G401 (cell line): Measurements from ENCODE around the gene NEDD4L. TPM values are rescaled to one million over a fixed set of nuclear protein-coding genes. Genes with fewer than 3 reads are reported as not detected.
A peak's percentile ranks its signal among the peaks of the same experiment; 100 is the strongest.

Experiments
- DNase-seq: peaks from one replicate; pipeline ENCODE4 v3.0.0-alpha.2; 2015; ENCODE audit warnings: low spot score
- in situ Hi-C: cut with HindIII; loops from 2 replicates; pipeline ENCODE4 v1.10.0; 2016; ENCODE audit warnings: low sequenced_read_pairs, mixed read lengths
- total RNA-seq: library from RNA; depleted of rRNA; stranded (reverse); fragments of >200 nt; shearing (Covaris generic); gene quantifications from 2 replicates; pipeline ENCODE4 v1.2.3, GENCODE V29; 2014

Gene NEDD4L
- total RNA-seq, 1 experiment from 2014 or later = 0.37 TPM

DNA sequence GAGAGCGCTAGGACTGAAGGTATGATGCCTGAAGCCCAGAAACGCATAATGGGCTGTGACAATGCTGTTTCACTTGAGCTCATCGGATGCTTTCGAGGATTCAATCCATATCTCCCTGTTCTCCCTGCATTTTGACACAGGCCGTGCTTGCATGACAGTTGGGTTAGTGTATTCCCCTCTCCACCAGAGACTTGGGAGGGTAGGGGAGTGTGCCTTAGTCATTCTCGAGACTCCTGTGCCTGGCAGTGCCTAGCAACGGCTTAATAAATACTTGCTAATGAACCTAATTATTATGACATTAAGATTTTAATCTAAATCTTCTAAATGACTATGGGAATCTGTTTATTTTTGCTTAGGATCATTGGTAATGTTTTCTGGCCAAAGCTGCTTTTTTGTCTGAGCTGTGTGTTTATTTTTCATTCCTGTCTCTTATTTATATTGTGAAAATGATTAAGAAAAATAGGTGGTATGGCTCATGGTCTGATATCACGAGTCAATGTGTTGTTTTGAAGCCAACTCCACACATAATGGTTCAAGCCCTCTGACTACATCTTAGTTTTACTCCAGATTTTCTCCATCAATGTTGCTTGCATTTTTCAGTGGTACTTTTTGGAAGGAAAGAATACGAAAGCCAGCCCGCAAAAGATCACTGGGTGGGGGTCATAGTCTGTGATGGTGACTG lies 61.3 kb downstream of the NEDD4L start:
- in situ Hi-C loops = no loop called here
- DNase-seq = peak; percentile 15

DNA sequence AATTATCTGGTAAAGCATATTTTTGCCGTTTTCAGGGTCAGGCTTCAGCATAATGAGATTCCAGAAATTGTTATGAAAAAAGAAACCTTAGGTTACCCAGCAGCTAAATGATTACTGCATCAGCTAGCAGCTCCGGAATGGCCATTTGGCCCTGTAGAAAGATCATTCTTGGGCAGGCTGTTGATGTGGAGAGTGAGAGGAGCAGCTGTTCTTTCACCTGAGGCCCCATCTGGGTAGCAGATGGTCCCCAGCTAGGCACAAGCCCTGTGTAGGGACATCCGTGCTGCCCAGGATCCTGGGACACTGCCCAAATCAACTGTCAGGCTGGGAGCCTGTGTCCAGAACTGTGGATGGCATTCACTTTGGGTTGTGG lies 61.8 kb downstream of the NEDD4L start:
- in situ Hi-C loops = no loop called here
- peak; percentile 79 for DNase-seq

DNA sequence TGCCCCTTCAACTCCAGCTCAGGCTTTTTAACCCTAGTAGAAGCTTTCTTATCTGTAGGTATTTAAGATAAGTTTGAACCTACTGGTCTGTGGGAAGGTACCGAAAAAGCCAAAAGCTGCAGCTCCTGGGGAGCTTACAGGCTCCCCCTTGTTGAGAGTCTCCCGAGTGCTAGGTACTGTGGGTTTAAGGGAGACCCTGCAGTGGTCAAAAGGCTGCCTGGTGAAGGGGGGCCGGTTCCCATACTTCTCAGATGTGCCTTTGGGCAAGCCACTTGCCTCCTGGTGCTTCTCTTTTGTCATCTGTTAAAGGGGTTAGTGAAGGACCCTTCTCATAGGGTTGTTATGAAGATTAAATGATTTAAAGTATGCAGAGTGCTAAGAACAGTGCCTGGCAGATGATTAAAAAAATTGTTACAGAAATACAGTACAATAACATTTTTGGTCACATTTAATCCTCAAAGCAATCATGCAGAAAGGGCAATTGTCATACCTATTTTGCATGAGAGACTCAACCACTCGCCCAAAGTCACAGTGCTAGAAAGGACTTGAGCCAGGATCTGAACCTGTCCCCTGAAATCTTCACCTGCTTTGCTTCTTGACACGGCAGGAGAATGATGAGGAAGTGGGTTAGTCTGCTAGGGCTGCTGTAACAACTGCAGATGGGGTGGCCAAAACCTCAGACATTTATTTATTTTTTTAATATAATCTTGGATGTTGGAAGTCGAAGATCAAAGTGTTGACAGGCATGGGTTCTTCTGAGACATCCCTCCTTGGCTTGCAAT lies 62.5 kb downstream of the NEDD4L start:
- DNase-seq = no peak
- in situ Hi-C loops = no loop called here

DNA sequence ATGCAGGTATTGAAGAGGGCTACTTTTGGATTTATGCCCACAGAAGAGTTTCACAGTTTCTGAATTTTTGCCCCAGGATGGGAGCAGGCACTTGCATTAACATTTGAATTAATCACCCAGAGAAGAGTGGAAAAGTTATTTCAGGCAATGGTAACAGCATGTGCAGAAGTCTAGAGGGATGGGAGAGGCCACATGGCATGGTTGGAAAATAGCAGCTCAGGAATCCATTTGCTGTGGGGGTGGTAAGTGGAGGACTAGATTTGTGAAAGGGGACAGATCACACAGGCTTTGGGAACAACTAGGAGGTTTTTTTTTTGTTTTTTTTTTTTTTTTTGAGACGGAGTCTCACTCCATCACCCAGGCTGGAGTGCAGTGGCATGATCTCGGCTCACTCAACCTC lies 65.2 kb downstream of the NEDD4L start:
- in situ Hi-C loops = no loop called here
- DNase-seq = no peak

DNA sequence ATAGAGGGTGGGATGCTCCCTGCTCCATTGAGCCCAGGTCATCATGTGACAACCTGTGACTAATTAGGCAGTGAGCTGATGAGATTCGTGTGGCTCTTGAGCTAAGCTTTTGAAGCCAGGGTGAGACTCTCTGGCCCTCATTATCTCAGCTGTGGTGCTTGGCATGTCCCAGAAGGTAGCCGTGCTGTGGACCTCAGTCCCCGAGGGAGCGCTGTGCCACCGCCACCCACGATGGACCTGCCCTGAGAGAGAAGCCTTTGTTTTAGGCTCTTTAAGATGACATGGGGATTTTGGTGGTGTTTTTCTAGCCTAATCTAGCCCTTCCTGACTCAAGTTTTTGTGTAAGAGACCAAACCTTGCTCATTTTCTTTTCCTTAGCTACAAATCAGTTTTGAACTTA lies 66.4 kb downstream of the NEDD4L start:
- no peak for DNase-seq
- in situ Hi-C loops = no loop called here

DNA sequence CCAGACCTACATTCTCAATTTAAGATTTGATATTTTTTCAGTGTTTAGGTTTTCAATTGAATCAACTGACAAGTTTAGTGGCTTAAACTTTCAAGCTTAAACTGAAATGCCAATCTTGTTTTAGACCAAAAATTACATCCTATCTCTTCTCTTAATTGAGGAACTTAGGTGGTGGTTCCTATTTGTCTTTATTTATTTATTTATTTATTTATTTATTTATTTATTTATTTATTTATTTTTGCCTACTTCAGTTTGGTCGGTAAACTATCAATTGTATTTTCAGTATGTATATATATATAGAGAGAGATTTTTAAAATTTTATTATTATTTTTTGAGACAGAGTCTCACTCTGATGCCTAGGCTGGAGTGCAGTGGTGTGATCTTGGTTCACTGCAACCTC lies 68.1 kb downstream of the NEDD4L start:
- DNase-seq = no peak
- in situ Hi-C loops = no loop called here

DNA sequence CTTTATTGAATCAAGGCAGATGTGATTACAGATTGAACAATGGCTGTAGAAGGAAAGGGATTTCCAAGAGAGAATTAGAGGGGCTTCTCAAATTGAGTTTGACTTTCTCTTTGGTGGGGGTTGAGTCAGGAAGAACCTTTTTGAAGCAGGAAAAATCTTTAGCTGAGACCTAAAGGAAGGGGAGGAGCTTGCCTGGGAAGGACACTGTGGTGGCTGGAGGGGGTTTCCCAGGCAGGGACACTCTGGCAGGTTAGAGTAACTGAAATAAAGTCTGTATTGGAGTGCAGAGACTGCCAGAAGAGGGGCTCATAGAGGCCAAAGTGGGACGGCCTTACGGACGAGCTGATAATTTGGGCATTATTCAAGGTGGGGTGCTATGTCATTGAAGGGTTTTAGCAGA lies 69.3 kb downstream of the NEDD4L start:
- DNase-seq = no peak
- in situ Hi-C loops = no loop called here

DNA sequence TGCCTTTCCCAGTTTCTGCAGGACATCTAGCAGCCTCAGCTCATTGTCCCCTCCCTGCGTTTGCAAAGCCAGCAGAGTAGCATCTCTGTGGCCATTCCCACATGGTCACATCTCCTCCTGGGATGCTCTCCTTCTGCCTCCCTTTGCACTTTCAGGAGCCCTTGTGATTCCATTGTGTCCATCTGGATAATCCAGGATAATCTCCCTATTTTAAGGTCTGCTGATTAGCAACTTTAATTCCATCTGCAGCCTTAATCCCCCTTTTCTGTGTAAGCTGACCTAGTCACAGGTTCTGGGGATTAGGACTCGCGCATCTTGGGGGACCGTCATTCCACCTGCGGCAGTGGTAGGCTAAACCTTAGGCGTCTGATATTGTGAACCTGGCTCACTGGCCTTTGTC lies 70.7 kb downstream of the NEDD4L start:
- in situ Hi-C loops = no loop called here

DNA sequence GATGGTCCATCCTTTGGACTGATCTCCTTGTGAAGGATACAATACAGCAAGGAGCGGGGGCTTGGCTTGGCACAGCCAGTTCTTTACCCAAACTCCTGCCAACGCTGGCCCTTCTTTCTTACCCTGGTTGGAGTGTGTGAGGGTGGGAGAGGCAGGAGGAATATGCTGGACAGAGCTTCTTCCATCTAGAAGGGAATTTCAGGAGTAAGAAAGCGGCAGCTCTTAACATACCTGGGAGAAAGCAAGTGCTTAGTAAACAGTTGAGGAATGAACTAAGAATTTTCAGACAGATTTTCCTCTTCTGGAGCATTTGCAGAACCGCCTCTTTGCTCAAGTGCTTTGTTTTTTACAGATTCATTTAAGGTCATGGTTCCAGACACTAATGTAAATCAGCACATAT lies 72.8 kb downstream of the NEDD4L start:
- in situ Hi-C loops = no loop called here
- DNase-seq = no peak

More for the DNA sequence above, 70.7 kb downstream of the NEDD4L start:
- DNase-seq = no peak

DNA sequence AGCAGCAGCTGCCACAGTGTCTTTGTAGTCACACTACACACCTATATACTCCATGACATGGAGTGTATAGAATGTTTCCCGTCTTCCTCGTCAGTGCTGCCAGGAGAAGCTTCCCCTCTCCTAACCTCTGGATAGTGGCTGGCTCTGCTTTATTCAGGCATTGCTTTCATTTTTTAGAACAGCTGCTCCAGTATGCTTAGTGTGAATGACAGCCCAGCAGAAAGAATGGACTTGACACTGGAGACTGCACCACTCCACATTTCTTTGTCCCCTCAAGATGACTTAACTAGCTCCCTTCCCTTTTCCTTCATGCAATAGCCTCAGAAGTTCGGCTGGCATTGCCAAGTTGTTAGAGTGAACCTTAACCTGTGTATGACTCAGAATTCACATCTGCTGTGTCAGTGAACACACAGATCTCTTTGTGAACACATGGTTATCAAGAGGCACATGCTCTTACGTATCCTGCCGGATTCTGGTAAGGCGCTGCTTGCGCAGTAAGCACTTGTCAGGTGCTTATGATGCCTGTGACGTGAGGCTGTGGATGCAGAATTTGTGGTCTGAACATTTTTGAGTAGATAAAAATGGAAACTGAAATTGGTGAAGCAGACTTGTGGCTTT lies 73.9 kb downstream of the NEDD4L start:
- in situ Hi-C loops = no loop called here
- no peak for DNase-seq

DNA sequence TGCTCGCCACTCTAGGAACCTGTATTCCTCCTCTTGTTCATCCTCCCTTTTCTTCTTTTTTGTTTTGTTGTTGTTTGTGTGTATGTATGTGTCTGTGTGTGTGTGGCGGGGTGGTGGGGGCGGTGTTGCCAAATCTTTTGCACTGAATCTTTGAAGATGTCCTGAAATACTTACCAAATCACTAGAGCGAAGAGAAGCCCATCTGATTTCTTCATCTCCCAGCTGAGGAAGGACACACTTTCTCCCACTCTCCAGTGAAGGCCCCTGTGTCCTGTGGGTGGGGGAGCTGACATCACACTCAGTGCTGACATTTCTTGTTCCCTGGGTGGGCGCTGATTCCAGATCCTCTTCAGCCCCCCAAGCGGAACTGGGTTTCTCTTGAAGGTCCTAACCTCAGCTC lies 74.5 kb downstream of the NEDD4L start:
- in situ Hi-C loops = no loop called here
- DNase-seq = no peak

DNA sequence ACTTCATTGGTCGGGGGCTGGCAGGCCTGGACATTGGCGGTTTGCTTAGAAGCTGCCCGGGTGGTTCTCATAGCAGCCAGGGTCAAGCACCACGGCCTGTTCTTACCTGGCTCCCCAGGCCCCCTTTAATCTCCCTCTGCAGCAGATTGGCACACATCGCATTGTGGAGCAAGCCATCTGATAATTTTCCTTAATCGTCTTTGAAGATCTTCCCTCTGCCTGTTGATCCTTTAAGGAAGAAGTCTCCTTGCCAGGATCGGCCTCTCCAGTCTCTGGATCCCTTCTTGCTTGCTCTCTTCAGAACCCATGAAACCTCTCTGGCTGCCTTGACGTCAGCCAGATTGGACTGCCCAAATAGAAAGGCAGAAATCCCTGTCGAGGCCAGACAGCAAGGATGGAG lies 75.8 kb downstream of the NEDD4L start:
- no peak for DNase-seq
- in situ Hi-C loops = no loop called here

DNA sequence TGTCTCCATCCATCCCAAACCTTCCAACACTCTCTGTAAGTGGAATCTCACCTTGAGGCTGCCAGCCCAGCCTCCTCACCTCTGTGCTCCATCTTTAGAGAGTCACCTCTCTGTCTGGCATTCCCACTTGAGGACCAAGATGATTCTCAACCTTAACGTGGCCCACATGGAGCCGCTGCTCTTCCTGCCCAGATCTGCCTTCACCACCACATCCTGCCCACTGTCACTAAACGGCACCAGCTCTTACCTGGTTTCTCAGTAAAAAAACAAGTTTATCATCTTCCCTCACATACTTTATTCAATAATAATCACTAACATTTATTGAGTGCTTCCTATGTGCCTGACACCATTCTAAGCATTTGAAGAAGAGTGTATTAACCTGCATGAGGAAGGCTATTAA lies 80.4 kb downstream of the NEDD4L start:
- DNase-seq = no peak
- in situ Hi-C loops = no loop called here

DNA sequence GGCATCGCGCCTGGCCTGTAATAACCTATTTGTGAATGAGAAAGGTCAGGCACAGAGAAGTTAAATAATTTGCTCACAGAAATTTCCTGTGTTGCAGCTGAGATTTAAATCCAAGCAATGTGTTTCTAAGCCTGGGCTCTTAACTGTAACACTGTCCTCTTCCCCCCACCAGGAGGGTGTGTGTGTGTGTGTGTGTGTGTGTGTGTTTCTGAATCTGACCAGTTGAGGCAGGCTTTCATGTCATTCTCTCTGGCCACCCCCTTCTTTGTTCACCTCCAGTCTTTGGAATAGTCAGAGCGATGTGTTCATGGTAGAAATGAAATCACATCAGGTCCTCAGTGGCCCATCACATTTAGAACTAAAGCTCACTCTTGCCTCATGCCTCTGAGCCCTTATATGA lies 81.2 kb downstream of the NEDD4L start:
- DNase-seq = no peak
- in situ Hi-C loops = no loop called here

DNA sequence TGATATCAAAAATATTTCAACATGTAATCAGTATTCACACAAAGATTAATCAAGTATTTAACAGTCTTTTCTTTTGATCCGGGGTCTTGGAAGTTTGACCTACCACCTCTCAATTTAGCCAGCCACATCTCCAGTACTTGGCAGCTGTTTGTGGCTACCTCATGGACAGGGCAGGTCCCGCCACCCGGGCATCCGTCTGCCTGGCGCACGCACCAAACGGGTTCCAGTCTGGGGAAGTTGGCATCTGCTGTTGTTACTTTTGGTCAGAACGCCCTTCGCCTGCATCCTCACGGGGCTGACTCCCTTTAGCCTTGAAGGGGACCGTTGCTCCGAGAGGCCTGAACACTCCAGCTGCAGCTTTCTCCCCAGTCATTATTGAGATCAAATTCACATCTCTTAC lies 81.7 kb downstream of the NEDD4L start:
- in situ Hi-C loops = no loop called here
- DNase-seq = no peak

DNA sequence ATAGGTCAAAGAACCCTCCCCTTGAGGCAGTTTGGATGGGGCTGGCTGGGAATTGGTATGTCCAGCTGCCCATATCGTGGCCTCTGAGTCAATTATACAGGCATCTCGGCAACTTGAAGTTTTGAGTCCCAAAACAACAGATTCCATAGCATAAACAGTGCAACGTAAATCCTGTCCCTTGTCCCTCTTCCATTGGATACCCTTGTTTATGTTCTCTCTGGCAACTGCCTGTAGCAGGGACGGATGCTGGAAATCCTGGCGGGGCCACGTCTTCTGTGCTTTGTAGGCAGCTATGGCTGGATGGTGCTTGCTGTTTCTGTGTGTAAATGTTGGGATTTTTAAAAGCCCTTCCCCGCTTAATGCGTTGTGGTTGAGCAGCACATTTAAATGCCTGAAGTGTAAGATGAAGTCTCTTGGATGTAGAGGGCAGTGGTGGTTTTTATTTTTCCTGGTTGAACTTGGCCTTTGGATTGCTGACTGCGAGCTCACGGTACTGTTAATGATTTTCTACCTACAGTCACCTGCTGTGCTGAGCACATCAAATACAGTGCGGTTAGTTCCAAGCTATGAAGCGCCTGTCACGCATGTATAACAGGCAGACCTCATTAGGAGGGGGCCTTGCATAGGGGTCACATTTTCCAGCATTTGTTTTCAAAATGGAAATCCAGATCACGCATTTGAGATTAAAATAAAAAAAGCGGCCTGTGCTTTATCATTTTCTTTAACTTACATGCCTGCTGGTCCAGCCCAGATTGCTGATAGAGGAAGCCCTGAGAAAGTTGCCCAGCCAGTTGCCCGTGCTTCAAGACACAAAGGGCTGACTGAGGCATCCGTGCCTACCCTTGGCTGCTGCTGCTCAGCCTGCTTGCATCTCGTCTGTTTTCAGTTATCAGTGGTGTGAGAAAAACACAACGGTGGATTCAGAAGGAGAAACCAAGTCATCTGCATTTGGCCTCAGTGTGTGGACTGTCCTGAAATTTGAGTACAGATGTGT lies 84.7 kb downstream of the NEDD4L start:
- no peak for DNase-seq
- in situ Hi-C loops = no loop called here

DNA sequence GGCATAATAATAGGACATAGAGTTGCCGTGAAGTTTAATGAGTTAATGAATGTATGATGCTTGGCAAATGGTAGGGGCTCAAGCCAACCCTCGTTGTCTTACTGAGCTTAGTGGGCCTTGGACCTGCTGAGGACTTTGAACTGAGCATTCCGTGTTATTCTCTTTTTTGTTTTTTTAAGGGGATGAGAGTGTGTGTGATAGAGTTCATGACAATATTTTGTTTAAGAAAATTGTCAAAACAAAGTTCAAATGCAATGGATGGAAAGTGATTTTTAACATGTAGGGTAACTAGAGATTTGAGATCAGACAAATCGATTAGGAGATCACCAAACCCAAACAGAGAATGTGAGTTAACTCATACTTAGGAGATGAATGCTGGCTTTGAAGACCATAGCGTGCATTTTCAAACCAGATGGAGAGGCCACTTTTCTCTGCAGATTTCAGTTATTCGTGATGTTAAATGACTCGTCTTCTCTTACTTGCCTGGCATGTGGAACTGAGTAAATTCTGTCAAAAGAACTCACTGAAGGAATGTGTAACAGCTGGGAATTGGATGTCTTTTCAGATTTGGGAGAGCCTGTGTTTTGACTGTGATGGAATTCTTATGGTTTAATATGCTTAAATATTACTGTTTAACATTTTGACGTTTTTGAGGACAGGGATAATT lies 88.7 kb downstream of the NEDD4L start:
- no peak for DNase-seq
- in situ Hi-C loops = no loop called here

DNA sequence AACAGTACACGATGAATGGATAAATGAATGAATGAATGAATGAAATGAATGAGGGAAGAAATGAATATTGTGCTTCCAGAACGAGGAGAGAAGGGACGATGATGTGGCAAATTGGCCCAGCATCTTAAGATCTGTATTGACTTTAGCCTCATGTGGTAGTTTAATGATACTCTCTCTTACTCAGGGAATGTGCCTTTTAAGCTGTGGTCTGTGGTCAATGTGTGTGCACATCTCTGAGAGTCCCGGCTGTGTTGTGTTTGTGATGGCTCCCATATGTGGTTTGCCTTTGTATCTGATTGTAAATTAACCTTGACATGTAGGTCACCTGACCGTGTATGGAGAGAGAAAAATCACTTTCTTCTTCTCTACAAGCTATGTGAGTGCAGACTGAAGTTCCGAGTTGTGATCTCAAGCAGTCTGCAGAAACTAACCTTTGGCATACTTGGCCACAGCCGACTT lies 91.2 kb downstream of the NEDD4L start:
- DNase-seq = no peak
- in situ Hi-C loops = no loop called here
